A549 (cell line): ENCODE data around the gene WDR62.

Experiments used
- CBX2 ChIP-seq: fragments of 200-600 bp; sonication (generic); IDR thresholded peaks from 2 replicates; pipeline ENCODE4 v1.6.1; 2016; ENCODE audit warnings: low read depth, mild to moderate bottlenecking, borderline replicate concordance
- CEBPB ChIP-seq, 2 experiments: fragments of >200 bp in 1 of 2; sonication (Bioruptor Twin) in 1 of 2; formaldehyde crosslinking in 1 of 2; IDR thresholded peaks; 2 replicates each; pipeline ENCODE4 v1.6.1; 2012 to 2016
- CHD2 ChIP-seq: fragments of 150-350 bp; IDR thresholded peaks from 2 replicates; pipeline ENCODE4 v1.6.1; 2014; ENCODE audit warnings: low read length; ENCODE audit not compliant: partially characterized antibody
- CTCF ChIP-seq: fragments of >200 bp; sonication (Bioruptor Twin); formaldehyde crosslinking; IDR thresholded peaks from 3 replicates; pipeline ENCODE4 v1.5.1; 2016
- ELK1 ChIP-seq: fragments of 150-350 bp; IDR thresholded peaks from 2 replicates; pipeline ENCODE4 v1.6.1; 2014; ENCODE audit warnings: low read depth, mild to moderate bottlenecking, low read length
- EP300 ChIP-seq, 2 experiments: fragments of >200 bp; sonication (Bioruptor Twin); formaldehyde crosslinking; IDR thresholded peaks; 2 replicates in 1 of 2; 3 replicates in 1 of 2; pipeline ENCODE4 v1.6.1; 2016 to 2017
- GATA3 ChIP-seq: IDR thresholded peaks from 2 replicates; pipeline ENCODE4 v1.6.1; 2012; ENCODE audit warnings: borderline replicate concordance
- MYC ChIP-seq: IDR thresholded peaks from 2 replicates; pipeline ENCODE4 v1.6.1; 2012; ENCODE audit warnings: mild to moderate bottlenecking, inconsistent platforms, low read length, improper control_type of control experiment, borderline replicate concordance
- POLR2A ChIP-seq: IDR thresholded peaks from 2 replicates; pipeline ENCODE4 v1.6.1; 2012; ENCODE audit warnings: mild to moderate bottlenecking, low read length
- RAD21 ChIP-seq, 2 experiments: fragments of >200 bp in 1 of 2; sonication (Bioruptor Twin) in 1 of 2; formaldehyde crosslinking in 1 of 2; IDR thresholded peaks in 1 of 2; conservative IDR thresholded peaks in 1 of 2; 2 replicates in 1 of 2; 3 replicates in 1 of 2; pipeline ENCODE4 v1.6.1; 2012 to 2018; ENCODE audit warnings: inconsistent platforms in 1 of 2
- REST ChIP-seq: fragments of 200-600 bp; sonication (generic); IDR thresholded peaks from 2 replicates; pipeline ENCODE4 v1.6.1; 2016; ENCODE audit warnings: antibody characterized with exemption, mild to moderate bottlenecking, moderate library complexity
- USF2 ChIP-seq: fragments of 450-650 bp; IDR thresholded peaks from 2 replicates; pipeline ENCODE4 v1.6.1; 2014; ENCODE audit warnings: antibody characterized with exemption
- ZFP36 ChIP-seq: fragments of 450-650 bp; IDR thresholded peaks from 2 replicates; pipeline ENCODE4 v1.6.1; 2014; ENCODE audit warnings: borderline replicate concordance; ENCODE audit not compliant: partially characterized antibody

GRCh38 chr19:36149673-36150406 lies 95.1 kb downstream of the WDR62 start:
- no peak for TF ChIP-seq CBX2
- TF ChIP-seq ELK1 = no peak
- no peak for TF ChIP-seq POLR2A
- TF ChIP-seq REST = no peak
- no peak for TF ChIP-seq RAD21 (conservative IDR thresholded peaks at IDR 0.05 in 1 of 2, IDR thresholded peaks at IDR 0.05 in 1 of 2)
- TF ChIP-seq CTCF = no peak
- TF ChIP-seq EP300 (IDR thresholded peaks at IDR 0.05) = no peak
- TF ChIP-seq GATA3 = no peak
- TF ChIP-seq CEBPB (IDR thresholded peaks at IDR 0.05) = no peak
- no peak for TF ChIP-seq USF2
- TF ChIP-seq CHD2 = no peak
- no peak for TF ChIP-seq MYC
- no peak for TF ChIP-seq ZFP36
